NB4 (cell line): ENCODE results near the gene ALDOB.

ENCODE experiments used
- CTCF ChIP-seq: IDR thresholded peaks from one replicate; pipeline ENCODE4 v1.5.1; 2012; ENCODE audit warnings: low read depth, low read length
- MAX ChIP-seq: IDR thresholded peaks from 2 replicates; pipeline ENCODE4 v1.6.1; 2011; ENCODE audit warnings: low read depth, low read length
- POLR2A ChIP-seq: IDR thresholded peaks from 2 replicates; pipeline ENCODE4 v1.6.1; 2011; ENCODE audit warnings: mild to moderate bottlenecking; ENCODE audit not compliant: insufficient read length; ENCODE audit errors: extremely low read depth

GRCh38 chr9:101466863-101467262 is 31.3 kb upstream of the ALDOB start:
- TF ChIP-seq CTCF (no peak), POLR2A (no peak), MAX (no peak)
